ENCODE results near the gene CHAC1.

DNA sequence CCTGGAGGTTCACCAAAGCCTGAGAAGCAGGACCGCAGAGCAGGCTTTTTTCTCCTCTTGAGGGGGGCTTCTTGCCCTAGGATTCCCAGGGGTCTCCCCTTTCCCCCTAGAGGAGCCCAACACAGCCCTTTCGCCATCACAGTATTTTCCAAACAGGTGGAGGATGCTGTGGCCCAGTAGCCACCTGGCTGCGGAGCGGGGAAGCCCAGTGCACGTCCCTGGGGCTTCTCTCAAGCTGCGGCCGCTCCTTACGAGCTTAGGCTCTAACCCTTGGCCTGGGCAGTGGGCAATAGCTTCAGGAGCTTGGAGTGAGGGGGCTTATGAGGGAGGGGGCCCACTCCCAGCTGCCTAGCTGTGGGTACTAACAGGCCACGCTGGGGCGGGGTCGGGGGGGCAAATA lies 35.7 kb upstream of the CHAC1 start:
- TF ChIP-seq EP300 (IDR thresholded peaks at IDR 0.05; ENCODE audit: low read depth) (no peak), POLR2A (IDR thresholded peaks at IDR 0.05) (no peak), POLR2AphosphoS5 (IDR thresholded peaks at IDR 0.05) (no peak)
- TF ChIP-seq, protein P1, sequence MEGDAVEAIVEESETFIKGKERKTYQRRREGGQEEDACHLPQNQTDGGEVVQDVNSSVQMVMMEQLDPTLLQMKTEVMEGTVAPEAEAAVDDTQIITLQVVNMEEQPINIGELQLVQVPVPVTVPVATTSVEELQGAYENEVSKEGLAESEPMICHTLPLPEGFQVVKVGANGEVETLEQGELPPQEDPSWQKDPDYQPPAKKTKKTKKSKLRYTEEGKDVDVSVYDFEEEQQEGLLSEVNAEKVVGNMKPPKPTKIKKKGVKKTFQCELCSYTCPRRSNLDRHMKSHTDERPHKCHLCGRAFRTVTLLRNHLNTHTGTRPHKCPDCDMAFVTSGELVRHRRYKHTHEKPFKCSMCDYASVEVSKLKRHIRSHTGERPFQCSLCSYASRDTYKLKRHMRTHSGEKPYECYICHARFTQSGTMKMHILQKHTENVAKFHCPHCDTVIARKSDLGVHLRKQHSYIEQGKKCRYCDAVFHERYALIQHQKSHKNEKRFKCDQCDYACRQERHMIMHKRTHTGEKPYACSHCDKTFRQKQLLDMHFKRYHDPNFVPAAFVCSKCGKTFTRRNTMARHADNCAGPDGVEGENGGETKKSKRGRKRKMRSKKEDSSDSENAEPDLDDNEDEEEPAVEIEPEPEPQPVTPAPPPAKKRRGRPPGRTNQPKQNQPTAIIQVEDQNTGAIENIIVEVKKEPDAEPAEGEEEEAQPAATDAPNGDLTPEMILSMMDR (IDR thresholded peaks at IDR 0.05): no peak

Data from transverse colon (tissue), 4 donors.